Stimulated activated CD8-positive, alpha-beta memory T cell treated with anti-CD3 and anti-CD28 coated beads, Interleukin-15, amount 100 ng/mL, for 48 hours (primary cell): Measurements from ENCODE around the gene CEP192.
A peak's percentile ranks its signal among the peaks of the same experiment; 100 is the strongest.
"Not testable (repeated sequence)": the region's sequence is repeated elsewhere in the genome, so short reads cannot be mapped to it uniquely, and the experiment has no call there.

ENCODE experiments used
- DNase-seq, 2 donors: peaks; one replicate each; pipeline ENCODE4 v3.0.0-alpha.2; 2020; ENCODE audit warnings: low read depth in 2 of 2

CEP192 gene

GRCh38 chr18:12990967-12991820 is at the start of gene CEP192:
TSS of gene CEP192 (plus strand) at chr18:12991362. CDS start at chr18:12999425, 8,063 bp downstream.
- DNase-seq = peak; percentile 96

- no peak for DNase-seq
These were observed 47.9 kb upstream of the CEP192 start for GRCh38 chr18:12943215-12943614.

- DNase-seq = no peak
These were observed 46.5 kb upstream of the CEP192 start for GRCh38 chr18:12944709-12945108.

- no peak for DNase-seq
These were observed 44.4 kb upstream of the CEP192 start for GRCh38 chr18:12946549-12947284.

GRCh38 chr18:12947285-12948049 is 43.7 kb upstream of the CEP192 start, which contains the start of gene SEH1L:
TSS of gene SEH1L (plus strand) at chr18:12948011. CDS start at chr18:12948122, 111 bp downstream.
- DNase-seq = peak; percentile 97 to 99

- peak; percentile 99 for DNase-seq
These were observed 42.9 kb upstream of the CEP192 start for GRCh38 chr18:12948050-12948804.

GRCh38 chr18:12958478-12958877 is 32.7 kb upstream of the CEP192 start:
- DNase-seq = no peak

GRCh38 chr18:12960395-12960794 is 30.8 kb upstream of the CEP192 start:
- no peak for DNase-seq

GRCh38 chr18:12960853-12961397 is 30.2 kb upstream of the CEP192 start:
- DNase-seq = no peak

GRCh38 chr18:12963069-12963468 is 28.1 kb upstream of the CEP192 start:
- no peak for DNase-seq

- no peak for DNase-seq
These were observed 23.0 kb upstream of the CEP192 start for GRCh38 chr18:12968115-12968514.

- DNase-seq = no peak
These were observed 22.5 kb upstream of the CEP192 start for GRCh38 chr18:12968619-12969018.

GRCh38 chr18:12973562-12974213 is 17.5 kb upstream of the CEP192 start:
- DNase-seq = no peak

- DNase-seq = no peak
These were observed 15.7 kb upstream of the CEP192 start for GRCh38 chr18:12975488-12975887.

- no peak for DNase-seq
These were observed 14.9 kb upstream of the CEP192 start for GRCh38 chr18:12976305-12976704.

- DNase-seq = not testable (repeated sequence)
These were observed 11.1 kb upstream of the CEP192 start for GRCh38 chr18:12980065-12980464.

- no peak for DNase-seq
These were observed 1.6 kb upstream of the CEP192 start for GRCh38 chr18:12989397-12990122.

- peak; percentile 39 to 49 for DNase-seq
These were observed 1.1 kb upstream of the CEP192 start for GRCh38 chr18:12990123-12990475.

- DNase-seq = no peak
These were observed 558 bp upstream of the CEP192 start for GRCh38 chr18:12990641-12990966.

GRCh38 chr18:12991821-12992179 is 638 bp downstream of the CEP192 start:
- no peak for DNase-seq
